IPS DF 6.9 (cell line): ENCODE measurements around the gene GLOD5.

ENCODE experiments used
- DNase-seq: peaks from one replicate; pipeline ENCODE4 v3.0.0-alpha.2; 2013; ENCODE audit warnings: low read depth, low spot score
- H3K27ac ChIP-seq: one replicate; pipeline ENCODE4 v1.5.1; 2013; ENCODE audit warnings: low read length, control low read depth
- H3K27me3 ChIP-seq: 2 replicates; pipeline ENCODE4 v1.6.1; 2013; ENCODE audit warnings: mild to moderate bottlenecking, low read length; ENCODE audit not compliant: control insufficient read depth, insufficient read depth
- H3K36me3 ChIP-seq: 2 replicates; pipeline ENCODE4 v1.6.1; 2013; ENCODE audit warnings: low read length; ENCODE audit not compliant: control insufficient read depth, insufficient read depth
- H3K4me1 ChIP-seq: 2 replicates; pipeline ENCODE4 v1.6.1; 2013; ENCODE audit warnings: low read length; ENCODE audit not compliant: control insufficient read depth, insufficient read depth
- H3K4me3 ChIP-seq: 2 replicates; pipeline ENCODE4 v1.5.1; 2013; ENCODE audit warnings: mild to moderate bottlenecking, low read length
- H3K9me3 ChIP-seq: 2 replicates; pipeline ENCODE4 v1.6.1; 2013; ENCODE audit warnings: low read length, inconsistent platforms; ENCODE audit not compliant: control insufficient read depth, insufficient read depth
- WGBS: extraction: QIAGEN DNeasy Blood & Tissue Kit; methylation state at CpG from one replicate; pipeline ENCODE4 v1.1.7; 2013; ENCODE audit warnings: mixed read lengths, missing lambda C conversion rate; ENCODE audit not compliant: insufficient read length, insufficient coverage; 5-methylcytosine and 5-hydroxymethylcytosine counted together

Gene GLOD5

GRCh38 chrX:48753708-48754228, 7.8 kb upstream of the GLOD5 start:
- no peak overlapping the region for H3K4me3 ChIP-seq
- DNase-seq: no peak
- no CpG with 5 or more reads among the region's 8 CpGs for WGBS
- no peaks in the 10 kb centered on the region for H3K27me3 ChIP-seq
- H3K36me3 ChIP-seq: no peaks in the 10 kb centered on the region
- H3K27ac ChIP-seq: no peak overlapping the region
- no peaks in the 10 kb centered on the region for H3K9me3 ChIP-seq
- no peaks in the 10 kb centered on the region for H3K4me1 ChIP-seq

DNA sequence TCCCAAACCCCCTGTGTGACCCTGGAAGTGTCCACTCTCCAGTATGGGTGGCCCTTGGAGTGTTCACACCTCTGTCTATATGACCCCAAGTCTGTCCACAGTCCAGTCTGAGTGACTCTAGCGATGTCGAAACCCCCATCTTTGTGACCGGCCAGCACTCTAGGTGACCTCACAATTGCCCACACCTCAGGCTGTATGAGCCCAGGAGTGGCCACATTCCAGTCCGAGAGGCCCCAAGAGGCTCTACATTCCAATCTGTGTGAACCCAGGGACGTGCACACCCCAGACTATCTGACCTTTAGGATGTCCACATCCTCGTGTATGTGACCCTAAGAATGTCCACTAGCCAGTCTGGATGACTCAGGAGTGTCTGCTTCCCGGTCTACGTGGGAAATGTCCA, 7.3 kb upstream of the GLOD5 start:
- Histone ChIP-seq H3K36me3 (no peaks in the 10 kb centered on the region), H3K4me3 (no peak overlapping the region)
- WGBS: no CpG with 5 or more reads among the region's 8 CpGs

DNA sequence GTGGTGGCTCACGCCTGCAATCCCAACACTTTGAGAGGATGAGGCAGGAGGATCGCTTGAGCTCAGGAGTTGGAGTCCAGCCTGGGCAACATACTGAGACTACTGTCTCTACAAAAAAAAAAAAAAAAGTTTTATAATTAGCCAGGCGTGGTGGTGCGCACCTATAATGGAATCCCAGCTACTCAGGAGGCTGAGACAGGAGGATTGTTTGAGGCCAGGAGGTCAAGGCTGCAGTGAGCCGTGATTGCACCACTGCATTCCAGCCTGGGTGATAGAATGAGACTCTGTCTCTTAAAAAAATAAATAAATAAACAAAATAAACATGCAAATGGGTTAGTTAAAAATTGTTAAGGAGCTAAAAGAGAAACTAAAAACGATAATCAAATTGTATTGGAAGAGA, 7.7 kb downstream of the GLOD5 start:
- DNase-seq: no peak
- no peaks in the 10 kb centered on the region for H3K9me3 ChIP-seq
- H3K4me3 ChIP-seq: no peak overlapping the region
- H3K27me3 ChIP-seq: no peaks in the 10 kb centered on the region
- H3K36me3 ChIP-seq: no peaks in the 10 kb centered on the region
- H3K4me1 ChIP-seq: no peaks in the 10 kb centered on the region
- WGBS: 100% methylated on average over 1 of the region's 6 CpGs
- H3K27ac ChIP-seq: no peak overlapping the region

More for the DNA sequence above, 7.3 kb upstream of the GLOD5 start:
- Histone ChIP-seq H3K27ac (no peak overlapping the region), H3K4me1 (no peaks in the 10 kb centered on the region), H3K27me3 (no peaks in the 10 kb centered on the region), H3K9me3 (no peaks in the 10 kb centered on the region)
- no peak for DNase-seq

- WGBS: no CpG with 5 or more reads among the region's 6 CpGs
- no peaks in the 10 kb centered on the region for H3K36me3 ChIP-seq
- no peaks in the 10 kb centered on the region for H3K27me3 ChIP-seq
- no peaks in the 10 kb centered on the region for H3K4me1 ChIP-seq
- DNase-seq: no peak
- no peaks in the 10 kb centered on the region for H3K9me3 ChIP-seq
- H3K4me3 ChIP-seq: no peak overlapping the region
- no peak overlapping the region for H3K27ac ChIP-seq
Observed at GRCh38 chrX:48770296-48770695, 8.7 kb downstream of the GLOD5 start.

DNA sequence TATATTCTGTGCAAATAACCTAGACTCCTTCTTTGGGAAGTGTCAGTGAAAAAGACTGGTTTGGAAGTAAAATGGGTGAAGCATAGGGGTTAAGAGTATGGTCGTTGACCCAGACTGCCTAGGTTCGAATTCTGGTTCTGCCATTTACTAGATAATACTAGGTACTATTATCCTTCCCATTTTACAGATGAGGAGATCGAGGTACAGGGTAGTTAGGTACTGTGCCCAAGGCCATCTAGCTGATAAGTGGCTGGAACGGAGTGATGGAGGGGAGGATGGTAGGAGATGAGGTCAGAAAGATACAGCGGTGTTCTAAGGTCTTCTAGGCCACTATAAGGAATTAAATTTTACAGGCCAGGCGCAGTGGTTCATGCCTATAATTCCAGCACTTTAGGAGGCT, 11.1 kb downstream of the GLOD5 start:
- Histone ChIP-seq H3K27ac (no peak overlapping the region), H3K9me3 (no peaks in the 10 kb centered on the region), H3K36me3 (no peaks in the 10 kb centered on the region), H3K4me3 (no peak overlapping the region), H3K4me1 (no peaks in the 10 kb centered on the region), H3K27me3 (no peaks in the 10 kb centered on the region)
- DNase-seq: no peak
- WGBS: no CpG with 5 or more reads among the region's 6 CpGs

- no peak for DNase-seq
- H3K4me3 ChIP-seq: no peak overlapping the region
- no peaks in the 10 kb centered on the region for H3K4me1 ChIP-seq
- no CpG with 5 or more reads among the region's 13 CpGs for WGBS
- no peaks in the 10 kb centered on the region for H3K9me3 ChIP-seq
- H3K27me3 ChIP-seq: no peaks in the 10 kb centered on the region
- no peaks in the 10 kb centered on the region for H3K36me3 ChIP-seq
- no peak overlapping the region for H3K27ac ChIP-seq
Observed at GRCh38 chrX:48776818-48777439, 15.4 kb downstream of the GLOD5 start.

DNA sequence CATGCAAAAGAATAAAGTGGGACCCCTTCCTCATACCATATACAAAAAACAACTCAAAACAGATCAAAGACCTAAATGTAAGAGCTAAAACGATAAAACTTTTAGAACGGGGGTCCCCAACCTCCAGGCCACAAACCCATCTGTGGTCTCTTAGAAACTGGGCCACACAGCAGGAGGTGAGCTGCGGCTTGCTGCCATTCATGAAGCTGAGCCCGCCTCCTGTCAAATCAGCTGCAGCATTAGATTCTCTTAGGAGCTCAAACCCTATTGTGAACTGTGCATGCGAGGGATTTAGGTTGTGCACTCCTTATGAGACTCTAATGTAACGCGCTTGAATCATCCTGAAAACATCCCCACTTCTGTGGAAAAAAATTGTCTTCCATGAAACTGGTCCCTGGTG, 17.9 kb downstream of the GLOD5 start:
- Histone ChIP-seq H3K27me3 (no peaks in the 10 kb centered on the region), H3K4me1 (no peaks in the 10 kb centered on the region), H3K27ac (no peak overlapping the region), H3K9me3 (no peaks in the 10 kb centered on the region), H3K36me3 (no peaks in the 10 kb centered on the region), H3K4me3 (no peak overlapping the region)
- DNase-seq: no peak
- no CpG with 5 or more reads among the region's 7 CpGs for WGBS

GRCh38 chrX:48781705-48782104, 20.2 kb downstream of the GLOD5 start:
- Histone ChIP-seq H3K4me3 (no peak overlapping the region), H3K4me1 (no peaks in the 10 kb centered on the region), H3K36me3 (no peaks in the 10 kb centered on the region), H3K9me3 (no peaks in the 10 kb centered on the region), H3K27me3 (no peaks in the 10 kb centered on the region), H3K27ac (no peak overlapping the region)
- 100% methylated on average over 1 of the region's 6 CpGs for WGBS
- no peak for DNase-seq

- H3K9me3 ChIP-seq: no peaks in the 10 kb centered on the region
- no CpG with 5 or more reads among the region's 2 CpGs for WGBS
- DNase-seq: no peak
- H3K4me1 ChIP-seq: no peaks in the 10 kb centered on the region
- H3K27me3 ChIP-seq: no peaks in the 10 kb centered on the region
- no peak overlapping the region for H3K4me3 ChIP-seq
- no peaks in the 10 kb centered on the region for H3K36me3 ChIP-seq
- H3K27ac ChIP-seq: no peak overlapping the region
Observed at GRCh38 chrX:48782216-48782615, 20.7 kb downstream of the GLOD5 start.

GRCh38 chrX:48782795-48783194, 21.2 kb downstream of the GLOD5 start:
- no peak overlapping the region for H3K27ac ChIP-seq
- no peaks in the 10 kb centered on the region for H3K36me3 ChIP-seq
- DNase-seq: no peak
- no peak overlapping the region for H3K4me3 ChIP-seq
- no CpG with 5 or more reads among the region's 13 CpGs for WGBS
- H3K9me3 ChIP-seq: no peaks in the 10 kb centered on the region
- H3K27me3 ChIP-seq: no peaks in the 10 kb centered on the region
- H3K4me1 ChIP-seq: no peaks in the 10 kb centered on the region

DNA sequence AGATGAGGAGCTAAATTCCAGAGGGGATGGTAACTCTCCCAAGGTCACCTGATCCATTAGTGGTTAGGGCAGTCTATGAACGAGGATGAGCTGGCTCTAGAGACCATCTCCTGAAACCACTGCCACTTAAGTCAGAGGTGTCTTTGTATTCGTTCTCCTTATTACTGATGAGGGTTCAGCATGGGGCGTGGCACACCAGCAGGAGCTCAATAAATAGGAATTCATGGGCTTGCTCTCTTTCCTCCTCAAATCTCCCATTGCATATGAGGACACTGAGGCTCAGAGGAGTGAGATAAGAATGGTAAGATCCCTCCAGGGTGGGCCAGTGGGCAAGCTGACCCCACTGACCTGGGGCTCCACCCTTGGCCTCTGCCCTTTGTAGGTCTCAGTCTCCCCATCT, 23.2 kb downstream of the GLOD5 start:
- Histone ChIP-seq H3K4me1 (no peaks in the 10 kb centered on the region), H3K27me3 (no peaks in the 10 kb centered on the region), H3K9me3 (no peaks in the 10 kb centered on the region), H3K4me3 (no peak overlapping the region), H3K36me3 (no peaks in the 10 kb centered on the region), H3K27ac (no peak overlapping the region)
- no peak for DNase-seq
- WGBS: no CpG with 5 or more reads among the region's 3 CpGs
